MM.1S (cell line): ENCODE results near the gene COL6A3.

ENCODE experiments used
- EZH2 ChIP-seq: fragments of 300-600 bp; sonication (generic); optimal IDR thresholded peaks from 2 replicates; pipeline ENCODE3; 2017; ENCODE audit warnings: low read depth, mild to moderate bottlenecking, antibody characterized with exemption, low read length, mixed read lengths
- TF ChIP-seq, protein P1 (sequence below): fragments of 300-600 bp; sonication (generic); IDR thresholded peaks from 2 replicates; pipeline ENCODE4 v1.5.1; 2016; ENCODE audit warnings: antibody characterized with exemption, low read length, mixed read lengths

DNA sequence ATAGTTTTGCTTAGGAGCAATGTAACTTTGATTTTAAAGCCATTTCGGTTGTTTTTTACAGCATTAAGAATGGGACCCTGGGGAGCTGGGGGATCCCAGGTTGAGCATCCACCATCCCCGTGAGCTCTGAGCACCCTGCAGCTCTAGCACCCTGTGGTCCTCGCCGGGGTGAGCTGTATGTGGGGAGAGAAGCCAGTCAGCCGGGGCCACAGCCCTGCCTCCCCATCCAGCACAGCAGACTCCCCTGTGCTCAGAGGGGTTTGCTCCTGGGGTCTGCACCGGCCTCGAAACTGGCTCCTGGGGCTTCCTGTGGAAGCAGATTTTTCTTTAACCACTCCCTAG is 1.3 kb downstream of the COL6A3 start:
- TF ChIP-seq, protein P1, sequence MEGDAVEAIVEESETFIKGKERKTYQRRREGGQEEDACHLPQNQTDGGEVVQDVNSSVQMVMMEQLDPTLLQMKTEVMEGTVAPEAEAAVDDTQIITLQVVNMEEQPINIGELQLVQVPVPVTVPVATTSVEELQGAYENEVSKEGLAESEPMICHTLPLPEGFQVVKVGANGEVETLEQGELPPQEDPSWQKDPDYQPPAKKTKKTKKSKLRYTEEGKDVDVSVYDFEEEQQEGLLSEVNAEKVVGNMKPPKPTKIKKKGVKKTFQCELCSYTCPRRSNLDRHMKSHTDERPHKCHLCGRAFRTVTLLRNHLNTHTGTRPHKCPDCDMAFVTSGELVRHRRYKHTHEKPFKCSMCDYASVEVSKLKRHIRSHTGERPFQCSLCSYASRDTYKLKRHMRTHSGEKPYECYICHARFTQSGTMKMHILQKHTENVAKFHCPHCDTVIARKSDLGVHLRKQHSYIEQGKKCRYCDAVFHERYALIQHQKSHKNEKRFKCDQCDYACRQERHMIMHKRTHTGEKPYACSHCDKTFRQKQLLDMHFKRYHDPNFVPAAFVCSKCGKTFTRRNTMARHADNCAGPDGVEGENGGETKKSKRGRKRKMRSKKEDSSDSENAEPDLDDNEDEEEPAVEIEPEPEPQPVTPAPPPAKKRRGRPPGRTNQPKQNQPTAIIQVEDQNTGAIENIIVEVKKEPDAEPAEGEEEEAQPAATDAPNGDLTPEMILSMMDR, result no peak
- TF ChIP-seq EZH2, result no peak
